ENCODE results near the gene DPF3.

DNA sequence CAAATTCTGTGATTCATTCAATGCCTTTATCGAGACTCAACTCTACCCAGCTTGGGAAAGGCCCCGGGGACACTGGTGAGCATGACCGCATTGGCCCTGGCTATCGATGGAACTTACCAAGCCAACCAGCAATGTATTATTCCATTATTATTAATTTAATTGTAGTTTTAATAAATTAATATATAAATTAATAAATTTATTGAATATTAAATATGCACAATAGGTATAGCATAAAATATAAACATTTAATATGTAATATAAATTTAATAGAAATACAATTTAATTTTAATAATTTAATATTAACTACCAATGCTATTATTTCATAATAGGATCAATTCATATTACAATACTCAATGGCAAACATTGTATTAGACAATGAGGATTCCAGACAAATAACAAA is 163.4 kb downstream of the DPF3 start:
- TF ChIP-seq, protein P1, sequence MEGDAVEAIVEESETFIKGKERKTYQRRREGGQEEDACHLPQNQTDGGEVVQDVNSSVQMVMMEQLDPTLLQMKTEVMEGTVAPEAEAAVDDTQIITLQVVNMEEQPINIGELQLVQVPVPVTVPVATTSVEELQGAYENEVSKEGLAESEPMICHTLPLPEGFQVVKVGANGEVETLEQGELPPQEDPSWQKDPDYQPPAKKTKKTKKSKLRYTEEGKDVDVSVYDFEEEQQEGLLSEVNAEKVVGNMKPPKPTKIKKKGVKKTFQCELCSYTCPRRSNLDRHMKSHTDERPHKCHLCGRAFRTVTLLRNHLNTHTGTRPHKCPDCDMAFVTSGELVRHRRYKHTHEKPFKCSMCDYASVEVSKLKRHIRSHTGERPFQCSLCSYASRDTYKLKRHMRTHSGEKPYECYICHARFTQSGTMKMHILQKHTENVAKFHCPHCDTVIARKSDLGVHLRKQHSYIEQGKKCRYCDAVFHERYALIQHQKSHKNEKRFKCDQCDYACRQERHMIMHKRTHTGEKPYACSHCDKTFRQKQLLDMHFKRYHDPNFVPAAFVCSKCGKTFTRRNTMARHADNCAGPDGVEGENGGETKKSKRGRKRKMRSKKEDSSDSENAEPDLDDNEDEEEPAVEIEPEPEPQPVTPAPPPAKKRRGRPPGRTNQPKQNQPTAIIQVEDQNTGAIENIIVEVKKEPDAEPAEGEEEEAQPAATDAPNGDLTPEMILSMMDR (IDR thresholded peaks at IDR 0.05; ENCODE audit: low read length), result no peak
- no peak for TF ChIP-seq EZH2 (optimal IDR thresholded peaks at IDR 0.05; ENCODE audit: low read depth, low read length)
